Sigmoid colon (tissue), 7 donors: ENCODE data around the gene KCNMB2. TPM values are rescaled to one million over a fixed set of nuclear protein-coding genes. Genes with fewer than 3 reads are reported as not detected.
A peak's percentile ranks its signal among the peaks of the same experiment; 100 is the strongest.
"Not testable (repeated sequence)": the region's sequence is repeated elsewhere in the genome, so short reads cannot be mapped to it uniquely, and the experiment has no call there.

Source experiments
- DNase-seq: peaks from one replicate; pipeline ENCODE4 v3.0.0-alpha.2; 2019
- H3K27ac ChIP-seq, 4 donors: fragments of 200-600 bp; sonication (generic); one replicate each; pipeline ENCODE4 v1.5.1; 2016 to 2019; ENCODE audit warnings: mild to moderate bottlenecking in 1 of 4
- H3K27me3 ChIP-seq, 3 donors: fragments of 200-600 bp; sonication (generic); one replicate each; pipeline ENCODE4 v1.5.1; 2019; ENCODE audit warnings: mild to moderate bottlenecking in 1 of 3
- H3K36me3 ChIP-seq, 4 donors: fragments of 200-600 bp; sonication (generic); one replicate each; pipeline ENCODE4 v1.5.1; 2016 to 2019
- H3K4me1 ChIP-seq, 4 donors: fragments of 200-600 bp; sonication (generic); one replicate each; pipeline ENCODE4 v1.5.1; 2017 to 2019
- H3K4me3 ChIP-seq, 4 donors: fragments of 200-600 bp; sonication (generic); one replicate each; pipeline ENCODE4 v1.5.1; 2017 to 2019; ENCODE audit warnings: mild to moderate bottlenecking in 2 of 4, moderate library complexity in 1 of 4
- H3K9me3 ChIP-seq, 4 donors: fragments of 200-600 bp in 3 of 4; sonication (generic) in 3 of 4; one replicate each; pipeline versions ENCODE4 v1.5.1 to v1.6.1; 2013 to 2019
- CTCF ChIP-seq, 4 experiments: fragments of 450-650 bp in 3 of 4; fragments of 200-600 bp in 1 of 4; IDR thresholded peaks; one replicate each; pipeline ENCODE4 v1.5.1; 2016 to 2019; ENCODE audit warnings: antibody characterized with exemption in 4 of 4, mild to moderate bottlenecking in 3 of 4, moderate library complexity in 2 of 4
- EP300 ChIP-seq, 4 donors: sonication (generic); formaldehyde crosslinking; IDR thresholded peaks; one replicate each; pipeline ENCODE4 v1.6.1; 2017; ENCODE audit warnings: antibody characterized with exemption in 4 of 4
- POLR2A ChIP-seq, 2 donors: fragments of 450-650 bp; IDR thresholded peaks; one replicate each; pipeline ENCODE4 v1.6.1; 2016; ENCODE audit warnings: antibody characterized with exemption in 2 of 2, mild to moderate bottlenecking in 2 of 2, moderate library complexity in 2 of 2
- POLR2AphosphoS5 ChIP-seq, 4 donors: sonication (generic); formaldehyde crosslinking; IDR thresholded peaks; one replicate each; pipeline ENCODE4 v1.6.1; 2017; ENCODE audit warnings: antibody characterized with exemption in 4 of 4
- WGBS, 2 donors: extraction: QIAGEN DNeasy Blood & Tissue Kit; methylation state at CpG; one replicate each; pipeline ENCODE4 v1.1.7; 2013; 5-methylcytosine and 5-hydroxymethylcytosine counted together
- intact Hi-C: fragments of 100-400 bp; cut with DNase I; formaldehyde crosslinking; loops from one replicate; pipeline ENCODE4 v1.15.1; 2023
- polyA plus RNA-seq, 3 donors: library from polyadenylated mRNA; stranded (reverse); fragments of 200-250 nt; gene quantifications; one replicate each; pipeline ENCODE4 v1.2.3, GENCODE V29; 2013
- total RNA-seq, 4 donors: library from RNA; depleted of rRNA; stranded (reverse); fragments of >200 nt; gene quantifications; one replicate each; pipeline ENCODE4 v1.1.0, GENCODE V29; 2016
- donor health status: healthy with polysubstance abuse.
- donor health status: Bipolar disorder and iron deficiency.
- donor health status: healthy.

KCNMB2 gene
- total and polyA plus RNA-seq, 7 donors = 0.22 to 3.2 (median 1.5) TPM; not detected in 1

GRCh38 chr3:178537122-178537705, 978 bp downstream of the KCNMB2 start:
- DNase-seq = no peak
- Histone ChIP-seq H3K27ac (no peak overlapping the region), H3K27me3 (no peaks in the 10 kb centered on the region), H3K4me1 (peaks cover 0 to 17% (median 7%) of the 10 kb centered on the region in 4 donors), H3K9me3 (no peaks in the 10 kb centered on the region), H3K4me3 (peak overlapping the region; percentile 11 to 49 (median 40)), H3K36me3 (no peaks in the 10 kb centered on the region)
- WGBS, 2 donors = 6 to 29% methylated on average over 7 of the region's 7 CpGs
- intact Hi-C loops = no loop called here
- TF ChIP-seq CTCF (IDR thresholded peaks at IDR 0.05) (no peak), POLR2A (IDR thresholded peaks at IDR 0.05) (no peak), POLR2AphosphoS5 (IDR thresholded peaks at IDR 0.05) (no peak), EP300 (IDR thresholded peaks at IDR 0.05) (no peak)

GRCh38 chr3:178538056-178538455, 1.8 kb downstream of the KCNMB2 start:
- no peaks in the 10 kb centered on the region for H3K36me3 ChIP-seq
- TF ChIP-seq CTCF (IDR thresholded peaks at IDR 0.05) (no peak), EP300 (IDR thresholded peaks at IDR 0.05) (no peak), POLR2AphosphoS5 (IDR thresholded peaks at IDR 0.05) (no peak), POLR2A (IDR thresholded peaks at IDR 0.05) (no peak)
- H3K9me3 ChIP-seq = no peaks in the 10 kb centered on the region
- no peak overlapping the region for H3K4me3 ChIP-seq
- intact Hi-C loops = no loop called here
- H3K4me1 ChIP-seq = peaks cover 0 to 17% (median 7%) of the 10 kb centered on the region in 4 donors
- H3K27me3 ChIP-seq = no peaks in the 10 kb centered on the region
- 14 to 56% methylated on average over 4 of the region's 4 CpGs for WGBS, 2 donors
- DNase-seq = no peak
- no peak overlapping the region for H3K27ac ChIP-seq

- Histone ChIP-seq H3K9me3 (no peaks in the 10 kb centered on the region), H3K4me1 (peaks cover 0 to 17% (median 7%) of the 10 kb centered on the region in 4 donors), H3K27me3 (no peaks in the 10 kb centered on the region), H3K4me3 (no peak overlapping the region), H3K27ac (no peak overlapping the region), H3K36me3 (no peaks in the 10 kb centered on the region)
- DNase-seq = no peak
- 91 to 93% methylated on average over 3 of the region's 3 CpGs for WGBS, 2 donors
- TF ChIP-seq POLR2A (IDR thresholded peaks at IDR 0.05) (no peak), CTCF (IDR thresholded peaks at IDR 0.05) (no peak), EP300 (IDR thresholded peaks at IDR 0.05) (no peak), POLR2AphosphoS5 (IDR thresholded peaks at IDR 0.05) (no peak)
- intact Hi-C loops = no loop called here
Observed at GRCh38 chr3:178540184-178540583, 3.9 kb downstream of the KCNMB2 start.

GRCh38 chr3:178545337-178545736, 9.1 kb downstream of the KCNMB2 start:
- no peak for TF ChIP-seq POLR2AphosphoS5 (IDR thresholded peaks at IDR 0.05)
- DNase-seq = no peak
- no peak overlapping the region for H3K27ac ChIP-seq
- H3K27me3 ChIP-seq = no peaks in the 10 kb centered on the region
- no peaks in the 10 kb centered on the region for H3K4me1 ChIP-seq
- intact Hi-C loops = no loop called here
- H3K4me3 ChIP-seq = no peak overlapping the region
- no peaks in the 10 kb centered on the region for H3K9me3 ChIP-seq
- H3K36me3 ChIP-seq = no peaks in the 10 kb centered on the region
- WGBS, 2 donors = 74 to 75% methylated on average over 3 of the region's 3 CpGs

GRCh38 chr3:178546079-178546478, 9.8 kb downstream of the KCNMB2 start:
- Histone ChIP-seq H3K36me3 (no peaks in the 10 kb centered on the region), H3K4me1 (no peaks in the 10 kb centered on the region), H3K27ac (no peak overlapping the region), H3K4me3 (no peak overlapping the region), H3K9me3 (no peaks in the 10 kb centered on the region), H3K27me3 (no peaks in the 10 kb centered on the region)
- 11 to 44% methylated on average over 1 of the region's 1 CpG for WGBS, 2 donors
- intact Hi-C loops = no loop called here
- DNase-seq = no peak
- TF ChIP-seq EP300 (IDR thresholded peaks at IDR 0.05) (no peak), POLR2AphosphoS5 (IDR thresholded peaks at IDR 0.05) (no peak), CTCF (IDR thresholded peaks at IDR 0.05) (no peak), POLR2A (IDR thresholded peaks at IDR 0.05) (no peak)

- WGBS, 2 donors = 89 to 91% methylated on average over 3 of the region's 3 CpGs
- H3K4me3 ChIP-seq, H3K27ac ChIP-seq, H3K4me1 ChIP-seq, H3K36me3 ChIP-seq, DNase-seq, H3K9me3 ChIP-seq, H3K27me3 ChIP-seq, intact Hi-C loops: not testable (repeated sequence)
Observed at GRCh38 chr3:178549426-178549825, 13.2 kb downstream of the KCNMB2 start.
